ENCODE results near the gene CHPF2. TPM values are rescaled to one million over a fixed set of nuclear protein-coding genes. Genes with fewer than 3 reads are reported as not detected.

CHPF2 gene
- total RNA-seq, 4 donors from 2014 or later, result 11.1 to 16.1 (median 14.1) TPM

MicroRNA genes within 50 kb of the gene (microRNA counts, 767-probe panel; counts per million panel counts)
- microRNA hsa-miR-671-3p, result 356 to 448 counts per million in 2 donors
- microRNA hsa-miR-671-5p, result 356 to 448 counts per million in 2 donors

Other genes with a start within 250 kb of the CHPF2 start
- 10 to 100 TPM in 1 of 4 donors, 1 to 10 TPM in 3; 1.4 to 10.8 (median 4.2) TPM for gene NOS3, start 241.5 kb upstream of the CHPF2 start, total RNA-seq
- under 1 TPM in 1 of 4 donors, not detected in 3; 0.31 TPM for gene ATG9B, start 208.0 kb upstream of the CHPF2 start, total RNA-seq
- 10 to 100 TPM; 10.4 to 25.7 (median 16.2) TPM for gene ABCB8, start 204.0 kb upstream of the CHPF2 start, total RNA-seq
- gene ASIC3, start 184.0 kb upstream of the CHPF2 start, total RNA-seq, result 10 to 100 TPM in 1 of 4 donors, 1 to 10 TPM in 2, under 1 TPM in 1; 0.72 to 11.0 (median 2.5) TPM
- gene CDK5, start 174.6 kb upstream of the CHPF2 start, total RNA-seq, result 10 to 100 TPM in 1 of 4 donors, 1 to 10 TPM in 3; 3.7 to 10.7 (median 5.9) TPM
- gene SLC4A2, start 172.9 kb upstream of the CHPF2 start, total RNA-seq, result 10 to 100 TPM; 27.5 to 39.6 (median 33.0) TPM
- 100 to 1,000 TPM; 108 to 181 (median 141) TPM for gene FASTK, start 151.7 kb upstream of the CHPF2 start, total RNA-seq
- 100 to 1,000 TPM in 2 of 4 donors, 10 to 100 TPM in 2; 55.5 to 137 (median 97.4) TPM for gene TMUB1, start 149.0 kb upstream of the CHPF2 start, total RNA-seq
- 10 to 100 TPM; 31.1 to 65.3 (median 36.3) TPM for gene AGAP3, start 146.0 kb upstream of the CHPF2 start, total RNA-seq
- gene GBX1, start 64.8 kb upstream of the CHPF2 start, total RNA-seq, result under 1 TPM in 1 of 4 donors, not detected in 3; 0.58 TPM
- gene ASB10, start 45.2 kb upstream of the CHPF2 start, total RNA-seq, result 10 to 100 TPM; 17.1 to 24.8 (median 21.6) TPM
- gene H2BK1, start 22.0 kb upstream of the CHPF2 start, total RNA-seq, result not detected
- gene ABCF2, start 5.3 kb upstream of the CHPF2 start, total RNA-seq, result 100 to 1,000 TPM in 1 of 4 donors, 10 to 100 TPM in 3; 73.3 to 119 (median 96.3) TPM
- 100 to 1,000 TPM in 1 of 4 donors, 10 to 100 TPM in 3; 41.8 to 103 (median 75.4) TPM for gene SMARCD3, start 16.2 kb downstream of the CHPF2 start, total RNA-seq
- gene NUB1, start 109.3 kb downstream of the CHPF2 start, total RNA-seq, result 10 to 100 TPM; 45.3 to 59.0 (median 49.7) TPM
- under 1 TPM in 2 of 4 donors, not detected in 2; 0.13 to 0.31 TPM for gene WDR86, start 177.6 kb downstream of the CHPF2 start, total RNA-seq
- not detected for gene CRYGN, start 207.7 kb downstream of the CHPF2 start, total RNA-seq

Measured in gastrocnemius medialis (tissue), 4 donors.